K562 (cell line): ENCODE results near the gene C2CD2L. TPM values are rescaled to one million over a fixed set of nuclear protein-coding genes. Genes with fewer than 3 reads are reported as not detected.
A peak's percentile ranks its signal among the peaks of the same experiment; 100 is the strongest.

Source experiments
- ARID3A ChIP-seq: IDR thresholded peaks from 2 replicates; pipeline ENCODE4 v1.6.1; 2012; ENCODE audit warnings: low read depth, low read length, improper control_type of control experiment, borderline replicate concordance
- ATF7 ChIP-seq: fragments of 450-650 bp; IDR thresholded peaks from 2 replicates; pipeline ENCODE4 v1.7.1; 2014; ENCODE audit warnings: mild to moderate bottlenecking, moderate library complexity
- ETV1 ChIP-seq: fragments of 450-650 bp; conservative IDR thresholded peaks from 2 replicates; pipeline ENCODE4 v1.6.1; 2016; ENCODE audit warnings: missing genetic modification characterization, control low read depth, low read depth, missing compliant biosample characterization
- FOXJ3 ChIP-seq: sonication (generic); formaldehyde crosslinking; IDR thresholded peaks from 2 replicates; pipeline ENCODE4 v1.4.0; 2020; ENCODE audit warnings: mild to moderate bottlenecking, missing genetic modification reagents
- IFI16 ChIP-seq: fragments of 250-450 bp; sonication (Bioruptor Pico); IDR thresholded peaks from 2 replicates; pipeline ENCODE4 v2.1.2; 2022; ENCODE audit warnings: mild to moderate bottlenecking, inconsistent platforms
- LARP7 ChIP-seq: fragments of 450-650 bp; IDR thresholded peaks from 2 replicates; pipeline ENCODE4 v1.6.1; 2016
- NCOR1 ChIP-seq: fragments of 450-650 bp; IDR thresholded peaks from 2 replicates; pipeline ENCODE4 v1.6.1; 2016; ENCODE audit warnings: mild to moderate bottlenecking, moderate library complexity
- NFE2L1 ChIP-seq: fragments of 450-650 bp; IDR thresholded peaks from 2 replicates; pipeline ENCODE4 v1.6.1; 2016; ENCODE audit warnings: missing genetic modification characterization, low read depth, mild to moderate bottlenecking, missing compliant biosample characterization, moderate library complexity, borderline replicate concordance
- PYGO2 ChIP-seq: fragments of 450-650 bp; IDR thresholded peaks from 2 replicates; pipeline ENCODE4 v1.6.1; 2016; ENCODE audit warnings: mild to moderate bottlenecking, missing genetic modification characterization, moderate library complexity, missing compliant biosample characterization
- RBM17 ChIP-seq: fragments of 200-400 bp; formaldehyde crosslinking; IDR thresholded peaks from 2 replicates; pipeline ENCODE4 v1.6.1; 2017; ENCODE audit warnings: low read depth, mild to moderate bottlenecking, low read length, borderline replicate concordance
- RCOR1 ChIP-seq, 2 experiments: IDR thresholded peaks; 2 replicates each; pipeline ENCODE4 v1.6.1; 2012; ENCODE audit warnings: low read depth in 2 of 2, low read length in 2 of 2, borderline replicate concordance in 1 of 2, improper control_type of control experiment in 1 of 2
- RFX1 ChIP-seq: fragments of 450-650 bp; IDR thresholded peaks from 2 replicates; pipeline ENCODE4 v1.6.1; 2016; ENCODE audit warnings: mild to moderate bottlenecking, moderate library complexity
- SNIP1 ChIP-seq: fragments of 450-650 bp; IDR thresholded peaks from 2 replicates; pipeline ENCODE4 v1.7.1; 2017; ENCODE audit warnings: low read depth, mild to moderate bottlenecking
- SNRNP70 ChIP-seq: fragments of 200-400 bp; formaldehyde crosslinking; optimal IDR thresholded peaks from 2 replicates; pipeline ENCODE3; 2017; ENCODE audit warnings: low read depth, low read length
- SOX6 ChIP-seq: fragments of 450-650 bp; IDR thresholded peaks from 2 replicates; pipeline ENCODE4 v1.6.1; 2014; ENCODE audit warnings: mild to moderate bottlenecking
- STAT6 ChIP-seq: sonication (generic); formaldehyde crosslinking; IDR thresholded peaks from 2 replicates; pipeline ENCODE4 v1.8.1; 2023; ENCODE audit warnings: mild to moderate bottlenecking, missing genetic modification reagents
- TARDBP ChIP-seq: fragments of 450-650 bp; IDR thresholded peaks from 2 replicates; pipeline ENCODE4 v1.6.1; 2016
- XRCC5 ChIP-seq: fragments of 200-400 bp; formaldehyde crosslinking; IDR thresholded peaks from 2 replicates; pipeline ENCODE4 v1.6.1; 2017; ENCODE audit warnings: low read depth, mild to moderate bottlenecking, low read length
- ZNF174 ChIP-seq: fragments of 250-450 bp; sonication (Bioruptor Pico); IDR thresholded peaks from 2 replicates; pipeline ENCODE4 v1.4.0; 2020; ENCODE audit warnings: mild to moderate bottlenecking
- ZNF609 ChIP-seq: sonication (generic); formaldehyde crosslinking; IDR thresholded peaks from 2 replicates; pipeline ENCODE4 v1.8.1; 2023; ENCODE audit warnings: missing genetic modification reagents, mild to moderate bottlenecking, borderline replicate concordance
- polyA plus RNA-seq, 8 experiments: library from polyadenylated mRNA; depleted of rRNA in 4 of 8; stranded (reverse) in 5 of 8; unstranded in 3 of 8; fragments of >200 nt; fragmentation: Nextera tagmentation in 2 of 8; fragmentation: Illumina TruSeq in 1 of 8; extraction: Ambion mirVana in 2 of 8; extraction: Trizol in 1 of 8; gene quantifications; 2 replicates each; pipeline versions ENCODE4 v1.2.1 to v1.2.3, GENCODE V29; 2011 to 2014; ENCODE audit warnings: inconsistent platforms in 1 of 8, missing spikeins in 1 of 8
- total RNA-seq, 7 experiments: library from RNA; depleted of rRNA in 6 of 7; stranded (reverse); fragments of >200 nt in 6 of 7; fragmentation: Illumina TruSeq in 2 of 7; extraction: Trizol in 2 of 7; gene quantifications; 2 replicates each; pipeline versions ENCODE4 v1.2.1 to v1.2.3, GENCODE V29; 2011 to 2021; ENCODE audit warnings: low replicate concordance in 1 of 7

The C2CD2L gene
- total and polyA plus RNA-seq, 9 of the 15 experiments (the other 6 are each of a cell fraction or from before 2014, with no cell fraction given) = 0.66 to 41.2 (median 14.8) TPM

- TF ChIP-seq ARID3A = no peak
- TF ChIP-seq LARP7 = no peak
- peak; percentile 87 for TF ChIP-seq TARDBP
- no peak; the same call in 1 of the 2 replicates for TF ChIP-seq XRCC5
- peak; percentile 94 for TF ChIP-seq SOX6
- TF ChIP-seq IFI16 (CRISPR knock-in tag) = no peak
- TF ChIP-seq SNIP1 = no peak
- peak; percentile 99 for TF ChIP-seq NCOR1
- no peak for TF ChIP-seq SNRNP70
- TF ChIP-seq STAT6 (CRISPR knock-in tag) = no peak
- TF ChIP-seq RCOR1 (IDR thresholded peaks at IDR 0.05; ENCODE audit: borderline replicate concordance in 1 of 2, low read depth in 2 of 2, low read length in 2 of 2) = peak; percentile 80 to 94; a peak in 3 of 4 replicates
- no peak for TF ChIP-seq RFX1
- no peak for TF ChIP-seq RBM17
- peak; percentile 60; the same call in 1 of the 2 replicates for TF ChIP-seq PYGO2
- no peak; the same call in 1 of the 2 replicates for TF ChIP-seq NFE2L1 (tag)
- peak; percentile 58; the same call in 1 of the 2 replicates for TF ChIP-seq ZNF609 (CRISPR knock-in tag)
- TF ChIP-seq ETV1 = peak; percentile 88
- no peak for TF ChIP-seq ZNF174
- no peak for TF ChIP-seq FOXJ3
- peak; percentile 76 for TF ChIP-seq ATF7
These were observed 19.4 kb upstream of the C2CD2L start (continued) for GRCh38 chr11:119087747-119088241.
